GM18505 (cell line): ENCODE data around the gene ARID3C.

Experiments used
- ATAC-seq: cut with Tn5 transposase; IDR thresholded peaks from one replicate; pipeline ENCODE4 v1.9.1; 2021; ENCODE audit not compliant: unreplicated experiment
- POLR2A ChIP-seq: IDR thresholded peaks from 4 replicates; pipeline ENCODE4 v1.6.1; 2011; ENCODE audit warnings: borderline replicate concordance; ENCODE audit not compliant: insufficient read depth, insufficient read length; ENCODE audit errors: extremely low read depth

ARID3C gene

GRCh38 chr9:34588671-34589635 is 39.9 kb downstream of the ARID3C start:
- ATAC-seq = no peak
- TF ChIP-seq POLR2A = no peak

- no peak for TF ChIP-seq POLR2A
- ATAC-seq = no peak
Measured at GRCh38 chr9:34587271-34587670, 41.6 kb downstream of the ARID3C start.

- ATAC-seq = no peak
Measured at GRCh38 chr9:34585946-34586669, 42.8 kb downstream of the ARID3C start.

DNA sequence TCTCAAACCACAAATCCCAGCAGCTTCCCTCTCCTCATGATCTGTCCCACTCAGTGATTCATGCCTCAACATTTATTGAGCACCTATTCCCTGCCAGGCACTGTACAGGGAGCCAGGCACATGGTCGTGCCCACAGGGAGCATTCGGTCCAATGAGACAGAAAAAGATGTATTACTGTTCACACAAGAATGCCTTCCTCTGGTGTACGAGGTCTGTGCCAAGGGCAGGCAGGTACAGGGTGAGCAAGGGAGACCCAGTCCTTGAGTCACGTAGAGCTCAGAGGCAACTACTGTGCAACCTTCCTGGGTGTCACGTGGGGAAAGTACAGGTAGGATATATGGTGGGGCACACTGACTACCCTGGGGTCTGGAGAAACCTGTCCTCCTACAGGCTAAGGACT is 43.9 kb downstream of the ARID3C start:
- no peak for TF ChIP-seq POLR2A
- ATAC-seq = no peak

More at GRCh38 chr9:34585946-34586669, 42.8 kb downstream of the ARID3C start:
- no peak for TF ChIP-seq POLR2A

DNA sequence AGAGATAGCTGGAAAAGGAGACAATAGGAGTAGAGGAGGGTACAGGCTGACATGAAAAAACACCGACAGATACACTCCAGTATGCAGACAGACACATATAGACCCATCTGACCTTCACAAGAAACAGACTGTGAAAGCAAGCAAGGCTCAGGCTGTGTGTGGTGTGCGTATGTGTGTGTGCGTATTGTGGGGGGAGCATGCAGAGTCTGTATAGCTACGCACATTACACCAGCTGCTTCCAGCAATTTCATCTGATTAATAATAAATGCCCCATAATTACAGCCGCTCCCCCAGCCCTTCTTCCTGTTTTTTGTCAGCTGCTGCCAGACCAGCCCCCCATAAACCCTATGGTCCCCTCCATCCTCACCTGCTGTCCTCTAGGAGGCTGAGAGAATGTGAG is 46.1 kb downstream of the ARID3C start:
- TF ChIP-seq POLR2A = no peak
- ATAC-seq = no peak

DNA sequence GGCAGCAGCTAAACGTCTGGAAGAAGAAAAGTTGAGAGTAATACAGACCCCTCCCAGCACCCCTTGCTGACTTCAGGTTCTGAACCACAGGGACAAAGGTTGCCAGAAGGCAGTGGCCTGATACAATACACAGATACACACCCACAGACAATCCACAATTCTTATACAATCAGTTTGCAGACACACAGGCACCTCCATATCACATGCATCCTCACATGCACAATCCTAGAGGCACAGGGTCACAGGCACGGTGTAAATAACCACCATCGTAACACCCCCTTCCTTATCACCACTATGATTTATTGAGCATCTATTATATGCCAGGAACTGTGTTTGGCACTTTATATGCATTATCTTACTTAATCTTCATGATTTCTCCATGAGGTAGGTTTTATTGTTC is 47.5 kb downstream of the ARID3C start:
- TF ChIP-seq POLR2A = no peak
- ATAC-seq = no peak

DNA sequence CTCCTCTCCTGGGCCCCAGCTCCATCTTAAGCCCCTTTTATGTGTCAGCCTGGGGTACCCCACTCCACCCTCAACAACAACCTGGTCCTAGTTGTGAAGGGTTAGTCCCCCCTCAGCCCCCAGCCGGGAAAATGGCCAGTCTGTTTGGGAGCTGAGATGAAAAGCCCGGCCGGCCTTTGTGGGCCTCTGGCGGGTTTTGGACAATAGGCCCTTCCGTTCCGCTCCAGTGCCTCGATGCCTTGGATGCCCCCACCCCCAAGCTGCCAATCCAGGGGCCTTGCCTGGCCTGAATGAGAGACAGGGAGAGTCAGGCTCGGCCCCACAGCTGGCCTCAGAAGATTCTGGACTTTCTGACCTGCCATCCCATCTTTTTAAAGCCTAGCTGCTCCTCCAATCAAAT is 48.5 kb downstream of the ARID3C start:
- ATAC-seq = no peak
- no peak for TF ChIP-seq POLR2A

DNA sequence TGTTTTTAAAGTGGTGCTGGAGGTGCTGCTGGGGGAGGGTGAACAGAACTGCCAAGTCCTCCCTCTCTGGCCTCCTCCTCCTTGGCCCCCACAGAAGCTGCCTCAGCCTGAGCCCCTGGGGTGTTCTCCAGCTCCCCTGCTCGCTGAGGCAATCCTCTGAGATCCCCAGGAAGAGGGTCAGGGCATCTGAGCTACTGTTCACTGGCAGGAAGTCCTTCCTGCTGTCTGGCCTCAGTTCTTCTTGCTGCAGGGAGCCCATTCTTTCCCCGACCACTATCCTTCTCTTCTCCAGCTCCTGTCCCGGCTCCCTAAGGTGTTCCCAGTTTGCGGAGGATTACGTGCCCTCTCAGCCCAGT is 49.1 kb downstream of the ARID3C start:
- ATAC-seq = no peak
- TF ChIP-seq POLR2A = no peak

GRCh38 chr9:34579104-34579807 is 49.6 kb downstream of the ARID3C start:
- no peak for ATAC-seq
- no peak for TF ChIP-seq POLR2A

- TF ChIP-seq POLR2A = no peak
- no peak for ATAC-seq
Measured at GRCh38 chr9:34578241-34579103, 50.4 kb downstream of the ARID3C start.

DNA sequence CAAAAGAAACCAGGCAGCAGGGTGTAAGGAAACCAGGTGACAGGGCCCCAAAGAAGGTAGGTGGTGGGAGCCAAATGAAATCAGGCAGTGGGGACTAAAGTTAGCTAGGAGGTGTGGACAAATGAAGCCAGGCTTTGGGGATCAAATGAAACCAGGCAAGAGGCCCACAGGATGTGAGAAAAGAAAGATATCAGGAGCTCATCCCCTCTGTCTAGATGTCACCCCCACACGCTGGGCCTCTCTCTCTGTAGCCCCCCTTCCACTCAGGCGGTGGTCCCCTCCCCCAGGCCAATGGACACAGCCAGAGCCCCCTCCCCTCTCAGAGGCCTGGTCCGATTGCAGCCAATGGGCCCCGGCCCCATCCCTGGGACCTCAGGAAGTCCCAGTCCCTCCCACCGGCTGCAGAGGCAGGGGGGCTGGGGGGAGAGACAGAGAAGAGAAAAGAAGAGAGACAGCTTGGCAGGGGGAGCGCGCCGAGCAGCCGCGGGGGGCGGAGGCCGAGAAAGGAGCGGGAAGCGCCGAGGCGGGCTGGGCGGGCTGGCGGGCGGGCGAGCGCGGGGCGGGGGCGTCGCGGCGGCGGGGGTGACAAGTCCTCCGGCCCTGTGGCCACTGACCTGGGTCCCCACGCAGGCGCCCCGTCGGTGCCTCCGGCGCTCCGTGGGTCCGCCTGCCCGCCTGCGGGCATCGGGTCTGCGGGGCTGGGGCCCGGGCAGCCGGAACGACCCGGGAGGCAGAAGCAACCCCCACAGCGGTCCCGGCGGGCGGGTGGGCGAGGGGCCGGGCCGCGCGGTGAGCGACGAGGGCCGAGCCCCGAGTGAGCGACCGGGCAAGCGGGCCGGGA is 51.2 kb downstream of the ARID3C start:
- no peak for TF ChIP-seq POLR2A
- ATAC-seq = no peak
